Measurements from ENCODE around the gene ARHGEF16. TPM values are rescaled to one million over a fixed set of nuclear protein-coding genes. Genes with fewer than 3 reads are reported as not detected.

The ARHGEF16 gene
- total RNA-seq, 1 experiment from 2014 or later = 25.1 TPM

GRCh38 chr1:3521426-3521825, 67.0 kb downstream of the ARHGEF16 start:
- Histone ChIP-seq H3K9me3 (ENCODE audit: insufficient read depth, low read depth) (no peaks in the 10 kb centered on the region), H3F3A (ENCODE audit: insufficient read depth, low read depth) (no peaks in the 10 kb centered on the region), H3K27me3 (ENCODE audit: insufficient read depth, low read depth) (no peaks in the 10 kb centered on the region), H3K4me2 (no peak overlapping the region), H3K27ac (no peak overlapping the region), H4K20me1 (ENCODE audit: insufficient read depth) (peaks cover 13% of the 10 kb centered on the region), H3K79me2 (ENCODE audit: low read depth) (no peaks in the 10 kb centered on the region), H3K36me3 (ENCODE audit: low read depth) (peaks cover 5% of the 10 kb centered on the region; the same call in 1 of the 2 replicates), H3K4me1 (replicated peaks; ENCODE audit: insufficient read depth) (no peaks in the 10 kb centered on the region), H3K9me2 (ENCODE audit: insufficient read depth) (no peaks in the 10 kb centered on the region), H2AFZ (no peak overlapping the region), H3K4me3 (no peak overlapping the region)
- BruUV-seq (replicated peaks) = no TSS peak
- intact Hi-C loops (cut with micrococcal nuclease; ENCODE audit: unreplicated experiment) = no loop called here
- TF ChIP-seq, protein P1, sequence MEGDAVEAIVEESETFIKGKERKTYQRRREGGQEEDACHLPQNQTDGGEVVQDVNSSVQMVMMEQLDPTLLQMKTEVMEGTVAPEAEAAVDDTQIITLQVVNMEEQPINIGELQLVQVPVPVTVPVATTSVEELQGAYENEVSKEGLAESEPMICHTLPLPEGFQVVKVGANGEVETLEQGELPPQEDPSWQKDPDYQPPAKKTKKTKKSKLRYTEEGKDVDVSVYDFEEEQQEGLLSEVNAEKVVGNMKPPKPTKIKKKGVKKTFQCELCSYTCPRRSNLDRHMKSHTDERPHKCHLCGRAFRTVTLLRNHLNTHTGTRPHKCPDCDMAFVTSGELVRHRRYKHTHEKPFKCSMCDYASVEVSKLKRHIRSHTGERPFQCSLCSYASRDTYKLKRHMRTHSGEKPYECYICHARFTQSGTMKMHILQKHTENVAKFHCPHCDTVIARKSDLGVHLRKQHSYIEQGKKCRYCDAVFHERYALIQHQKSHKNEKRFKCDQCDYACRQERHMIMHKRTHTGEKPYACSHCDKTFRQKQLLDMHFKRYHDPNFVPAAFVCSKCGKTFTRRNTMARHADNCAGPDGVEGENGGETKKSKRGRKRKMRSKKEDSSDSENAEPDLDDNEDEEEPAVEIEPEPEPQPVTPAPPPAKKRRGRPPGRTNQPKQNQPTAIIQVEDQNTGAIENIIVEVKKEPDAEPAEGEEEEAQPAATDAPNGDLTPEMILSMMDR (conservative IDR thresholded peaks at IDR 0.05) = no peak
- no peak for TF ChIP-seq EZH2 (IDR thresholded peaks at IDR 0.05; ENCODE audit: low read depth)
- ChIA-PET POLR2A (ENCODE audit: unreplicated experiment) (no interaction called here), CTCF (no interaction called here)
- no peak for DNase-seq

DNA sequence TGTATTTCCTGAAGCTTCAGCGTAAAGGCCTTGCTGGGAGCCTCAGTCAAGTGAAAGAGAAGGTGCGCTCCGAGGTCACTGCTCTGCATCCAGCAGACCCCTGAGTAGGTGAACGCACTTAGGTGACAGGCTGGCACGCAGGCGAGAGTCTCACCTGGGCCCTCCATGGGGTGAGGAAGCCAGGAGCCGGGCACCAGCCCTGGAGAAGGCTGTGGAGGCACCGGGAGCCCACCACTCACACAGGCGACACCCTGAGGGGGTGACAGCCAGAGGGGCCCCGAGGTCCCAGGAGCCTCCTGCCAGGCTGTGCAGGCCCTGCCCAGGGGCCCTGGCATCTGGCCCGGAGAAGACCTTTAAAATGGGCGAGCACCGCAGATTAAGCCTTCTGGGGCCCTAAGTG, 67.6 kb downstream of the ARHGEF16 start:
- ChIA-PET POLR2A (ENCODE audit: unreplicated experiment) (no interaction called here), CTCF (no interaction called here)
- Histone ChIP-seq H3K27me3 (ENCODE audit: insufficient read depth, low read depth) (no peaks in the 10 kb centered on the region), H3K9me2 (ENCODE audit: insufficient read depth) (no peaks in the 10 kb centered on the region), H4K20me1 (ENCODE audit: insufficient read depth) (peaks cover 13% of the 10 kb centered on the region), H3K4me3 (no peak overlapping the region), H3K9me3 (ENCODE audit: insufficient read depth, low read depth) (no peaks in the 10 kb centered on the region), H3K27ac (no peak overlapping the region), H3K4me1 (replicated peaks; ENCODE audit: insufficient read depth) (no peaks in the 10 kb centered on the region), H3F3A (ENCODE audit: insufficient read depth, low read depth) (no peaks in the 10 kb centered on the region), H3K79me2 (ENCODE audit: low read depth) (no peaks in the 10 kb centered on the region), H2AFZ (no peak overlapping the region), H3K4me2 (no peak overlapping the region), H3K36me3 (ENCODE audit: low read depth) (peaks cover 5% of the 10 kb centered on the region; the same call in 1 of the 2 replicates)
- intact Hi-C loops (cut with micrococcal nuclease; ENCODE audit: unreplicated experiment) = no loop called here
- TF ChIP-seq, protein P1 (conservative IDR thresholded peaks at IDR 0.05) = no peak
- no peak for TF ChIP-seq EZH2 (IDR thresholded peaks at IDR 0.05; ENCODE audit: low read depth)
- DNase-seq = no peak
- BruUV-seq (replicated peaks) = no TSS peak

- Histone ChIP-seq H3K4me2 (no peak overlapping the region), H3K36me3 (ENCODE audit: low read depth) (peaks cover 5% of the 10 kb centered on the region; the same call in 1 of the 2 replicates), H3K9me3 (ENCODE audit: insufficient read depth, low read depth) (no peaks in the 10 kb centered on the region), H3K27me3 (ENCODE audit: insufficient read depth, low read depth) (no peaks in the 10 kb centered on the region), H3K4me1 (replicated peaks; ENCODE audit: insufficient read depth) (no peaks in the 10 kb centered on the region), H4K20me1 (ENCODE audit: insufficient read depth) (peaks cover 18% of the 10 kb centered on the region), H2AFZ (no peak overlapping the region), H3K79me2 (ENCODE audit: low read depth) (no peaks in the 10 kb centered on the region), H3K27ac (no peak overlapping the region), H3K9me2 (ENCODE audit: insufficient read depth) (no peaks in the 10 kb centered on the region), H3F3A (ENCODE audit: insufficient read depth, low read depth) (no peaks in the 10 kb centered on the region), H3K4me3 (no peak overlapping the region)
- ChIA-PET POLR2A (ENCODE audit: unreplicated experiment) (no interaction called here), CTCF (interaction anchor here (0.7 kb wide), 1 partner anchor 94 kb away, joined by 6 read pairs; no protein-coding TSS in a partner anchor)
- no peak for TF ChIP-seq EZH2 (IDR thresholded peaks at IDR 0.05; ENCODE audit: low read depth)
- TF ChIP-seq, protein P1 (conservative IDR thresholded peaks at IDR 0.05) = no peak
- intact Hi-C loops (cut with micrococcal nuclease; ENCODE audit: unreplicated experiment) = no loop called here
- no peak for DNase-seq
- no TSS peak for BruUV-seq (replicated peaks)
Measured at GRCh38 chr1:3522564-3523265, 68.2 kb downstream of the ARHGEF16 start.

Measured in PC-9 (cell line).